Upper lobe of left lung (tissue), 4 donors: Measurements from ENCODE around the gene CUEDC2.

Source experiments
- POLR2A ChIP-seq, 4 donors: fragments of 450-650 bp; IDR thresholded peaks; one replicate each; pipeline ENCODE4 v1.5.1; 2016 to 2017; ENCODE audit warnings: antibody characterized with exemption in 4 of 4, mild to moderate bottlenecking in 2 of 4
- TF ChIP-seq, protein P1 (sequence below), 6 experiments: fragments of 450-650 bp in 4 of 6; fragments of 200-600 bp in 2 of 6; sonication (generic) in 2 of 6; IDR thresholded peaks; one replicate each; pipeline ENCODE4 v1.5.1; 2016 to 2019; ENCODE audit warnings: antibody characterized with exemption in 6 of 6

DNA sequence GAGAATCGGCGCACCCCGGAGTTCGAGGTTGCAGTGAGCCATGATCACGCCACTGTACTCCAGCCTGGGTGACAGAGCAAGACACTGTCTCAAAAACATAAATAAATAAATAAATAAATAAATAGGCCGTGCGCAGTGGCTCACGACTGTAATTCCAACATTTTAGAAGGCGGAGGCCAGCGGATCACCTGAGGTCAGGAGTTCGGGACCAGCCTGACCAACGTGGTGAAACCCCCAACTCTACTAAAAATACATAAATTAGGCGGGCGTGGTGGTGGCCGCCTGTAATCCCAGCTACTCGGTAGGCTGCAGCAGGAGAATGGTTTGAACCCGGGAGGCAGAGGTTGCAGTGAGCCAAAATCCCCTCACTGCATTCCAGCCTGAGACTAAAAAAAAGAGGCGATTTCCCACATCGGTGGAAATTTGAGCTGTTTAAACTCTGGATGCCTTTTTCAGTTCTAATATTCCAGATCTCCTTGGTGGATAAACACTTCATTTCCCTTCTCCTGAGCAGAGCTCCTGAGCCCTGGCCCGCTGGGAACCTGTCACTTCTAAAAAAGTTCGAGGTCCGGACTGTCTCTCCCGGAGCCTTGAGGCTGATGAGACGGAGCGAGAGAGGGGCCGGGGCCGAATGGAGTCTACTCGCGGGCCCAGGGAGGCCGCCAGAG, 38.8 kb downstream of the CUEDC2 start:
- TF ChIP-seq POLR2A (IDR thresholded peaks at IDR 0.05), result no peak
- TF ChIP-seq, protein P1, sequence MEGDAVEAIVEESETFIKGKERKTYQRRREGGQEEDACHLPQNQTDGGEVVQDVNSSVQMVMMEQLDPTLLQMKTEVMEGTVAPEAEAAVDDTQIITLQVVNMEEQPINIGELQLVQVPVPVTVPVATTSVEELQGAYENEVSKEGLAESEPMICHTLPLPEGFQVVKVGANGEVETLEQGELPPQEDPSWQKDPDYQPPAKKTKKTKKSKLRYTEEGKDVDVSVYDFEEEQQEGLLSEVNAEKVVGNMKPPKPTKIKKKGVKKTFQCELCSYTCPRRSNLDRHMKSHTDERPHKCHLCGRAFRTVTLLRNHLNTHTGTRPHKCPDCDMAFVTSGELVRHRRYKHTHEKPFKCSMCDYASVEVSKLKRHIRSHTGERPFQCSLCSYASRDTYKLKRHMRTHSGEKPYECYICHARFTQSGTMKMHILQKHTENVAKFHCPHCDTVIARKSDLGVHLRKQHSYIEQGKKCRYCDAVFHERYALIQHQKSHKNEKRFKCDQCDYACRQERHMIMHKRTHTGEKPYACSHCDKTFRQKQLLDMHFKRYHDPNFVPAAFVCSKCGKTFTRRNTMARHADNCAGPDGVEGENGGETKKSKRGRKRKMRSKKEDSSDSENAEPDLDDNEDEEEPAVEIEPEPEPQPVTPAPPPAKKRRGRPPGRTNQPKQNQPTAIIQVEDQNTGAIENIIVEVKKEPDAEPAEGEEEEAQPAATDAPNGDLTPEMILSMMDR (IDR thresholded peaks at IDR 0.05), result peak in 2 of 6 experiments; percentile 95 to 96
